NCI-H2196 (cell line): Measurements from ENCODE around the gene FGF2.

Experiments
- DNase-seq: peaks from one replicate; lab custom pipeline; 2025; ENCODE audit not compliant: unreplicated experiment; lab: John Stamatoyannopoulos, UW

The FGF2 gene

GRCh38 chr4:122889726-122890125, 63.1 kb downstream of the FGF2 start:
- no peak for DNase-seq

- DNase-seq = no peak
Measured at GRCh38 chr4:122890147-122890795, 63.6 kb downstream of the FGF2 start.

- DNase-seq = no peak
Measured at GRCh38 chr4:122894827-122895226, 68.2 kb downstream of the FGF2 start.

- DNase-seq = no peak
Measured at GRCh38 chr4:122895336-122895995, 68.8 kb downstream of the FGF2 start.

GRCh38 chr4:122896270-122896669, 69.6 kb downstream of the FGF2 start:
- DNase-seq = no peak

GRCh38 chr4:122898370-122899150, 71.9 kb downstream of the FGF2 start:
- DNase-seq = no peak

GRCh38 chr4:122899682-122900081, 73.1 kb downstream of the FGF2 start:
- no peak for DNase-seq

- DNase-seq = no peak
Measured at GRCh38 chr4:122900314-122900713, 73.7 kb downstream of the FGF2 start.

GRCh38 chr4:122901247-122902010, 74.8 kb downstream of the FGF2 start:
- no peak for DNase-seq

- DNase-seq = no peak
Measured at GRCh38 chr4:122903766-122904288, 77.2 kb downstream of the FGF2 start.

GRCh38 chr4:122906859-122907305, 80.3 kb downstream of the FGF2 start:
- no peak for DNase-seq

GRCh38 chr4:122908223-122908622, 81.6 kb downstream of the FGF2 start:
- DNase-seq = no peak

- DNase-seq = no peak
Measured at GRCh38 chr4:122909683-122910082, 83.1 kb downstream of the FGF2 start.

GRCh38 chr4:122911588-122911987, 85.0 kb downstream of the FGF2 start:
- DNase-seq = no peak

GRCh38 chr4:122912810-122913575, 86.4 kb downstream of the FGF2 start:
- DNase-seq = no peak

- no peak for DNase-seq
Measured at GRCh38 chr4:122914292-122914904, 87.8 kb downstream of the FGF2 start.

- no peak for DNase-seq
Measured at GRCh38 chr4:122914938-122915337, 88.3 kb downstream of the FGF2 start.

GRCh38 chr4:122917731-122918130, 91.1 kb downstream of the FGF2 start:
- no peak for DNase-seq

GRCh38 chr4:122920473-122920872, 93.8 kb downstream of the FGF2 start:
- no peak for DNase-seq

- DNase-seq = no peak
Measured at GRCh38 chr4:122921300-122921699, 94.7 kb downstream of the FGF2 start.
